ENCODE results near the gene AQP5.
A peak's percentile ranks its signal among the peaks of the same experiment; 100 is the strongest.

AQP5 gene

DNA sequence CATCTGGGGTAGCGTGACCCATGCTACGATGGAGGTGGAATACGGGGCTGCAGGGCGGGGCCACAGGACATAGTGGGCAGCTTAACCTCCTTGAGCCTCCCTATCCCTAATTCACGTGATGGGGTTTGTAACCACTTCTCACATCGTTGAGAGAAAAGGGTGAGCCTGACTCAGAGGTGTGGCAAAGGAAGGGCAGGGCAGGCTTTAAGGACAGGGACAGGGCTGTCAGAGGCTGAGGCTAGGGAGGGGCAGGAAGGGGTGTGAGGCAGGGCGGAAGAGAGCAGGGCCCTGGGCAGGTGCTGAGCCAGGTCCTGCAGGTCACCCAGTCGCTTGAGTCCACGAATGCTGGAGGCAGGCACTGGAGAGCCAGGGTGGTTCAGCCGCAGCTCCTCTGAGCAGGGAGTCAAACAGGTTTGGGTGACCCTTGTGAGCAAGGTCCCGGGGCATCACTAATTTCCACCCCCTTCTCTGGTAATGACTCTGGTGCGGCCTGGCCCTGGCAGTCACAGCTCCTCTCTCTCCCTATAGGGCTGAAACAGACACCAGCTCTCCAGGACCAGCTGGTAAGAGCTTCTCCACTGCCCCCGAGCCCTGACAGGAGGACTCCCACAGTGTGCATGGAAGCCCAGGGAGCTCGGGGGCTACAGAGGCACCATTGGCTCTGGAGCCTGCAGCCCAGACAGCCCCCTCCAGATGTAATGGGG is 18.6 kb upstream of the AQP5 start:
- no peak overlapping the region for H3K4me3 ChIP-seq (ENCODE audit: low read depth, low read length)
- no peak for TF ChIP-seq CTCF (IDR thresholded peaks at IDR 0.05; ENCODE audit: low read depth, low read length)

DNA sequence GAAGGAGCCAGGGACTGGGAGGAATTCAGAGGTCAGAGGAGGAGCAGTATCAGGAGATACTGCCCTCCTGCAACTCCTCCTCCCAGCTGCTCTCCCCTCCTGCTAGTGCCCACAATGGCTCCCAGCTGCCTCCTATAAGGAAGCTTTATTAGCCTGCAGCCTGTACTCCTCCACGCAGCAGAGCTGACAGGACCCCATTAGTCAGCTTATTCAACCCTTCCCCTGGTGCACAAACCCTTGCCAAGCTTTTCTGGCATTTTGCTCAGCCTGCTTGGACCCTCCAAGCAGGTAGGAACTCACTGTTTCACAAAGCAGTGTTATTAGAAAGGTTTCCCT is 18.1 kb upstream of the AQP5 start:
- no peak for TF ChIP-seq CTCF (IDR thresholded peaks at IDR 0.05; ENCODE audit: low read depth, low read length)
- H3K4me3 ChIP-seq (ENCODE audit: low read depth, low read length), result no peak overlapping the region

DNA sequence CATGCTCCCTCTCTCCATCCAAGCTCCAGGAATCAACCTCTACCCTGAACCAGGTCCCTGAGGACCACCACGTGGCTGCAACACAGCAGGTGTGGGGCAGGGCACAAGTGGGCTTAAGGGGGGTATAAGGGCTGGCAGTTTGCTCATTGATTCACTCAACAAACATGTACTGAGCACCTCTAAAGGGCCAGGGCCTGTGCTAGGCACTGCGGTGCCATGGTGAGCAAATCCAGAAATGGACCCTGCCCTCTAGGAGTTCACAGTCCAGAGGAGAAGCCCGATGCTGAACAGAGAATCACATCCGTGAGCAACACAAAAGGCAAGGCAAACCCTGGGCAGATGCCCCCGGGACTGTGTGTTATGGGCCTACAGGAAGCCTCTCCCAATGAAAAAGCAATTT is 17.6 kb upstream of the AQP5 start:
- TF ChIP-seq CTCF (IDR thresholded peaks at IDR 0.05; ENCODE audit: low read depth, low read length), result no peak
- H3K4me3 ChIP-seq (ENCODE audit: low read depth, low read length), result no peak overlapping the region

GRCh38 chr12:49944718-49945117 is 17.0 kb upstream of the AQP5 start:
- no peak overlapping the region for H3K4me3 ChIP-seq (ENCODE audit: low read depth, low read length)

GRCh38 chr12:49945394-49946080 is 16.1 kb upstream of the AQP5 start:
- no peak overlapping the region for H3K4me3 ChIP-seq (ENCODE audit: low read depth, low read length)
- TF ChIP-seq CTCF (IDR thresholded peaks at IDR 0.05; ENCODE audit: low read depth, low read length), result peak; percentile 95

More at GRCh38 chr12:49944718-49945117, 17.0 kb upstream of the AQP5 start:
- TF ChIP-seq CTCF (IDR thresholded peaks at IDR 0.05; ENCODE audit: low read depth, low read length), result no peak

GRCh38 chr12:49946086-49946485 is 15.6 kb upstream of the AQP5 start:
- TF ChIP-seq CTCF (IDR thresholded peaks at IDR 0.05; ENCODE audit: low read depth, low read length), result no peak
- H3K4me3 ChIP-seq (ENCODE audit: low read depth, low read length), result no peak overlapping the region

GRCh38 chr12:49946497-49946896 is 15.2 kb upstream of the AQP5 start:
- TF ChIP-seq CTCF (IDR thresholded peaks at IDR 0.05; ENCODE audit: low read depth, low read length), result no peak
- H3K4me3 ChIP-seq (ENCODE audit: low read depth, low read length), result no peak overlapping the region
